Fibroblast of lung (primary cell): ENCODE results near the gene SLC35F3. TPM values are rescaled to one million over a fixed set of nuclear protein-coding genes. Genes with fewer than 3 reads are reported as not detected.

Source experiments
- DNase-seq, 2 donors: peaks; one replicate each; pipeline versions ENCODE4 v3.0.0 to v3.0.0-alpha.2; 2010; ENCODE audit warnings: low read depth in 2 of 2
- H2AFZ ChIP-seq: 2 replicates; pipeline ENCODE4 v1.5.1; 2012; ENCODE audit warnings: low read length, control low read depth, inconsistent platforms
- H3K27ac ChIP-seq: 2 replicates; pipeline ENCODE4 v1.5.1; 2011; ENCODE audit warnings: low read length, control low read depth; ENCODE audit not compliant: insufficient read depth
- H3K27me3 ChIP-seq: 2 replicates; pipeline ENCODE4 v1.5.1; 2011; ENCODE audit warnings: mild to moderate bottlenecking, low read length; ENCODE audit not compliant: control insufficient read depth, insufficient read depth
- H3K36me3 ChIP-seq: 2 replicates; pipeline ENCODE4 v1.5.1; 2011; ENCODE audit warnings: low read length; ENCODE audit not compliant: control insufficient read depth, insufficient read depth
- H3K4me1 ChIP-seq: 2 replicates; pipeline ENCODE4 v1.5.1; 2011; ENCODE audit warnings: low read length; ENCODE audit not compliant: control insufficient read depth, insufficient read depth; ENCODE audit errors: extremely low read depth
- H3K4me2 ChIP-seq: 2 replicates; pipeline ENCODE4 v1.5.1; 2011; ENCODE audit warnings: low read length, control low read depth; ENCODE audit not compliant: insufficient read depth; ENCODE audit errors: extremely low read depth
- H3K4me3 ChIP-seq, 4 experiments: fragments of 200-600 bp in 1 of 4; sonication (generic) in 1 of 4; replicated peaks in 1 of 4; 2 replicates each; pipeline ENCODE4 v1.5.1; 2011 to 2016; ENCODE audit warnings: low read length in 4 of 4, low read depth in 3 of 4, mild to moderate bottlenecking in 3 of 4, control low read depth in 2 of 4, inconsistent platforms in 1 of 4, mixed read lengths in 1 of 4; ENCODE audit not compliant: insufficient read depth in 1 of 4; ENCODE audit errors: control extremely low read depth in 1 of 4
- H3K79me2 ChIP-seq: 2 replicates; pipeline ENCODE4 v1.5.1; 2012; ENCODE audit warnings: mild to moderate bottlenecking, low read length, inconsistent platforms; ENCODE audit not compliant: control insufficient read depth, insufficient read depth
- H3K9ac ChIP-seq: 2 replicates; pipeline ENCODE4 v1.5.1; 2011; ENCODE audit warnings: mild to moderate bottlenecking, low read length, control low read depth; ENCODE audit not compliant: insufficient read depth
- H3K9me3 ChIP-seq: 2 replicates; pipeline ENCODE4 v1.5.1; 2012; ENCODE audit warnings: low read depth, low read length; ENCODE audit not compliant: control insufficient read depth, insufficient read depth
- H4K20me1 ChIP-seq: 2 replicates; pipeline ENCODE4 v1.5.1; 2011; ENCODE audit warnings: low read length; ENCODE audit not compliant: control insufficient read depth, insufficient read depth; ENCODE audit errors: extremely low read depth
- EZH2 ChIP-seq: IDR thresholded peaks from 2 replicates; pipeline ENCODE4 v1.5.1; 2012; ENCODE audit warnings: low read length, control low read depth, mild to moderate bottlenecking; ENCODE audit errors: missing control alignments
- polyA plus RNA-seq, 2 donors: library from polyadenylated mRNA; depleted of rRNA in 1 of 2; stranded (reverse) in 1 of 2; unstranded in 1 of 2; fragments of >200 nt; gene quantifications; 2 replicates each; pipeline ENCODE4 v1.2.1, GENCODE V29; 2011 to 2012; ENCODE audit warnings: missing spikeins in 1 of 2
- total RNA-seq: library from RNA; depleted of rRNA; stranded (reverse); fragments of >200 nt; gene quantifications from 2 replicates; pipeline ENCODE4 v1.2.1, GENCODE V29; 2014
- TF ChIP-seq, protein P1 (sequence below), 2 donors: IDR thresholded peaks in 1 of 2; conservative IDR thresholded peaks in 1 of 2; 1 replicate in 1 of 2; 2 replicates in 1 of 2; pipeline ENCODE4 v1.5.1; 2011 to 2012; ENCODE audit warnings: low read length in 2 of 2, control low read depth in 1 of 2, inconsistent platforms in 1 of 2, low read depth in 1 of 2, mild to moderate bottlenecking in 1 of 2

Gene SLC35F3
- total and polyA plus RNA-seq, 2 donors (not counting 1 experiment from before 2014, with no cell fraction given), result not detected

DNA sequence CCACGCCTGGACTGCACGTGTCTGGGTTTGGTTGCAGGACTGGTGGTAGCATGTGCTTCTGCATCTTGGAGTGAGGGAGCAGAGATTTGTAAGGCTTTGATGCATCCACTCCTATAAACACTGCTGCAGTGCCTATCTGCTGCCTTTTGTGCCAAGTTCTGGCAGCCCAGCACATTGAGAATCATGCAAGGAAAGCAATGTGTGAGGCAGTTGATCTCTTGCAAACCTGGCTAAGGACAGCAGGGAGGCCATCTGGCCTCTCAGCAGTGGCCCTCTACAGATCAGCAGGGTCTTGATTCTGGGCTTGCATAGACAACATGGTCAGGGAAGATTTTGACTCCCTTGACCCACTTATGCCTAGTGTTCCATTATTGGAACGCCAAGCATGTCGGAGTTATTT is 387.5 kb downstream of the SLC35F3 start:
- DNase-seq, result no peak
- H2AFZ ChIP-seq, result no peak overlapping the region
- no peak overlapping the region for H3K4me3 ChIP-seq
- H3K4me2 ChIP-seq, result no peak overlapping the region
- no peak overlapping the region for H3K27ac ChIP-seq
- H3K9me3 ChIP-seq, result no peaks in the 10 kb centered on the region
- H4K20me1 ChIP-seq, result no peaks in the 10 kb centered on the region
- no peaks in the 10 kb centered on the region for H3K4me1 ChIP-seq
- no peak overlapping the region for H3K9ac ChIP-seq
- H3K36me3 ChIP-seq, result no peaks in the 10 kb centered on the region
- no peak for TF ChIP-seq EZH2
- TF ChIP-seq, protein P1, sequence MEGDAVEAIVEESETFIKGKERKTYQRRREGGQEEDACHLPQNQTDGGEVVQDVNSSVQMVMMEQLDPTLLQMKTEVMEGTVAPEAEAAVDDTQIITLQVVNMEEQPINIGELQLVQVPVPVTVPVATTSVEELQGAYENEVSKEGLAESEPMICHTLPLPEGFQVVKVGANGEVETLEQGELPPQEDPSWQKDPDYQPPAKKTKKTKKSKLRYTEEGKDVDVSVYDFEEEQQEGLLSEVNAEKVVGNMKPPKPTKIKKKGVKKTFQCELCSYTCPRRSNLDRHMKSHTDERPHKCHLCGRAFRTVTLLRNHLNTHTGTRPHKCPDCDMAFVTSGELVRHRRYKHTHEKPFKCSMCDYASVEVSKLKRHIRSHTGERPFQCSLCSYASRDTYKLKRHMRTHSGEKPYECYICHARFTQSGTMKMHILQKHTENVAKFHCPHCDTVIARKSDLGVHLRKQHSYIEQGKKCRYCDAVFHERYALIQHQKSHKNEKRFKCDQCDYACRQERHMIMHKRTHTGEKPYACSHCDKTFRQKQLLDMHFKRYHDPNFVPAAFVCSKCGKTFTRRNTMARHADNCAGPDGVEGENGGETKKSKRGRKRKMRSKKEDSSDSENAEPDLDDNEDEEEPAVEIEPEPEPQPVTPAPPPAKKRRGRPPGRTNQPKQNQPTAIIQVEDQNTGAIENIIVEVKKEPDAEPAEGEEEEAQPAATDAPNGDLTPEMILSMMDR (conservative IDR thresholded peaks at IDR 0.05 in 1 of 2, IDR thresholded peaks at IDR 0.05 in 1 of 2; ENCODE audit: low read depth in 1 of 2, low read length in 2 of 2), result no peak
- H3K27me3 ChIP-seq, result no peaks in the 10 kb centered on the region
- H3K79me2 ChIP-seq, result no peaks in the 10 kb centered on the region

DNA sequence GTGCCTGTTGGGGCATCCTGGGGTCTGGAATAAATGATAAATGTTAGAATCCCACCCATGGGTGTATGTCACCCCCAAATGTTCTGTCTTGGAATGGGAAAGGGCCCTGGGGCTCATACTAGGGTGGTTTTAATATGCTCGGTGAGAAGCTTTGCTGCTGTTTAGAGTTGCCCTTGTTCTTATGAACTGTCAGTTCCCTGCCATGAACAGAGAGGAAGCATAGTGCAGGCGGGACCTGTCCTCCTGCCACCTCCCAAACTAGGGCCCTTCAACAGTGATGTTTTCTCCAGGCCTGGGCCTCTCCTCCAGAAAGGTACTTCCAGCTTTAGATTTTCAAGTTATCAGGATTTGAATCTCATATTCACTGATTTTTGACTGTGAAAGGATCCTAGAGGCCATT is 388.1 kb downstream of the SLC35F3 start:
- H3K9ac ChIP-seq, result no peak overlapping the region
- no peaks in the 10 kb centered on the region for H4K20me1 ChIP-seq
- no peaks in the 10 kb centered on the region for H3K36me3 ChIP-seq
- H3K4me2 ChIP-seq, result no peak overlapping the region
- no peaks in the 10 kb centered on the region for H3K27me3 ChIP-seq
- H2AFZ ChIP-seq, result no peak overlapping the region
- no peak for DNase-seq
- H3K9me3 ChIP-seq, result no peaks in the 10 kb centered on the region
- no peaks in the 10 kb centered on the region for H3K79me2 ChIP-seq
- H3K27ac ChIP-seq, result no peak overlapping the region
- H3K4me1 ChIP-seq, result no peaks in the 10 kb centered on the region
- TF ChIP-seq EZH2, result no peak
- TF ChIP-seq, protein P1 (conservative IDR thresholded peaks at IDR 0.05 in 1 of 2, IDR thresholded peaks at IDR 0.05 in 1 of 2; ENCODE audit: low read depth in 1 of 2, low read length in 2 of 2), result no peak
- H3K4me3 ChIP-seq, result no peak overlapping the region

DNA sequence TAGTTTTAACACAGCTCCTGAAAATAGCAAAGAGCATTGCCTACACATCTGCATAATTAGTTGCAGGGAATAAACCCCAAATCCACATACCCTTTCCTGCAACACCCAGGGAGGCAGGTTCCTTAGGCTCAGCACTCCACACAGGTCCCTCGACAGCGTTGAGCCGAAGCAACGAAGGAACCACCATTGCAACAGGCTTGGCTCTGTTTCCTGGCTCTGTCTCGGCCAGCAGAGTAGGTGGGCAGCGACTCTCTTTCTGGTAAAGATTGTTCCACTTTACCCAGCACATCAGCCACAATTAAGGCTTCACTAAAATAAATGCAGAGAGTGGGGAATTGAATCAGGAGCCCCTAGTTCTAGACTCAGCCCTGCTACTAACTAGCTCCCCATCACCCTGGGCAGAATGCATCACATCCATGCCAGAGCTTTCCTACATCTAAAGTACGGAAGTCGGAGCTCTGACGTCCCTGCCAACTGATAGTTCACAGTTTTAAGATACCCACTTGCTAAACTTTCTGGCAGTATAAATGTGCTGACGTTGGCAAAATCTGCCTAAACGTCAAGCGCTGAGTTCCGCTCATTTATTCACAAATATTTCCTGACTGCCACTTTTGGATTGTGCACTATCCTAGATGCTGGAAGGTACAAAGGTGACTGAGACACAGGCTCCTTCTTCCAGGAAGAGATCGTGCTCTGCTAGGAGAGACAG is 389.8 kb downstream of the SLC35F3 start:
- Histone ChIP-seq H3K27me3 (no peaks in the 10 kb centered on the region), H3K9ac (no peak overlapping the region), H2AFZ (no peak overlapping the region), H3K36me3 (no peaks in the 10 kb centered on the region), H3K27ac (no peak overlapping the region), H3K4me3 (no peak overlapping the region), H3K4me1 (no peaks in the 10 kb centered on the region), H4K20me1 (no peaks in the 10 kb centered on the region), H3K79me2 (no peaks in the 10 kb centered on the region), H3K4me2 (no peak overlapping the region), H3K9me3 (no peaks in the 10 kb centered on the region)
- TF ChIP-seq EZH2, result no peak
- TF ChIP-seq, protein P1 (conservative IDR thresholded peaks at IDR 0.05 in 1 of 2, IDR thresholded peaks at IDR 0.05 in 1 of 2; ENCODE audit: low read depth in 1 of 2, low read length in 2 of 2), result no peak
- DNase-seq, result no peak
